MM.1S (cell line): ENCODE data around the gene SEC11C.
A peak's percentile ranks its signal among the peaks of the same experiment; 100 is the strongest.

Source experiments
- DNase-seq: peaks from one replicate; pipeline ENCODE4 v3.0.0-alpha.2; 2015
- H2AFZ ChIP-seq: fragments of 300-600 bp; sonication (generic); 2 replicates; pipeline ENCODE4 v1.6.0; 2016; ENCODE audit warnings: antibody characterized with exemption, low read length
- H3F3A ChIP-seq: fragments of 300-600 bp; sonication (generic); 2 replicates; pipeline ENCODE4 v1.6.1; 2016; ENCODE audit warnings: mild to moderate bottlenecking, antibody characterized with exemption, low read length, moderate library complexity, mixed read lengths; ENCODE audit not compliant: insufficient read depth
- H3K27ac ChIP-seq: fragments of 300-600 bp; sonication (generic); 2 replicates; pipeline ENCODE4 v1.5.1; 2016; ENCODE audit warnings: mild to moderate bottlenecking, low read length
- H3K27me3 ChIP-seq: fragments of 300-600 bp; sonication (generic); replicated peaks from 2 replicates; pipeline ENCODE4 v1.6.0; 2016; ENCODE audit warnings: low read length; ENCODE audit not compliant: insufficient read depth
- H3K36me3 ChIP-seq: fragments of 300-600 bp; sonication (generic); replicated peaks from 2 replicates; pipeline ENCODE4 v1.6.1; 2016; ENCODE audit warnings: mild to moderate bottlenecking, low read length, mixed read lengths; ENCODE audit not compliant: insufficient read depth
- H3K4me1 ChIP-seq: fragments of 300-600 bp; sonication (generic); 2 replicates; pipeline ENCODE4 v1.6.1; 2016; ENCODE audit warnings: low read length, mixed read lengths
- H3K4me2 ChIP-seq: fragments of 300-600 bp; sonication (generic); 2 replicates; pipeline ENCODE4 v1.6.0; 2016; ENCODE audit warnings: low read depth, low read length
- H3K4me3 ChIP-seq: fragments of 300-600 bp; sonication (generic); 2 replicates; pipeline ENCODE4 v1.5.1; 2016; ENCODE audit warnings: low read length, mixed read lengths
- H3K79me2 ChIP-seq: fragments of 300-600 bp; sonication (generic); 2 replicates; pipeline ENCODE4 v1.6.1; 2016; ENCODE audit warnings: mixed run types, low read length, mixed read lengths
- H3K9ac ChIP-seq: fragments of 300-600 bp; sonication (generic); 2 replicates; pipeline ENCODE4 v1.6.1; 2016; ENCODE audit warnings: low read length, mixed read lengths
- H3K9me2 ChIP-seq: fragments of 300-600 bp; sonication (generic); replicated peaks from 2 replicates; pipeline ENCODE4 v1.6.1; 2016; ENCODE audit warnings: mild to moderate bottlenecking, low read length, mixed read lengths; ENCODE audit not compliant: insufficient read depth
- H3K9me3 ChIP-seq: fragments of 300-600 bp; sonication (generic); replicated peaks from 2 replicates; pipeline ENCODE4 v1.6.1; 2016; ENCODE audit warnings: mild to moderate bottlenecking, low read length, mixed read lengths; ENCODE audit not compliant: insufficient read depth
- H4K20me1 ChIP-seq: fragments of 300-600 bp; sonication (generic); 2 replicates; pipeline ENCODE4 v1.6.1; 2016; ENCODE audit warnings: mild to moderate bottlenecking, low read length, moderate library complexity, mixed read lengths; ENCODE audit not compliant: insufficient read depth
- EZH2 ChIP-seq: fragments of 300-600 bp; sonication (generic); optimal IDR thresholded peaks from 2 replicates; pipeline ENCODE3; 2017; ENCODE audit warnings: low read depth, mild to moderate bottlenecking, antibody characterized with exemption, low read length, mixed read lengths
- EZH2phosphoT487 ChIP-seq: fragments of 300-600 bp; sonication (generic); IDR thresholded peaks from 2 replicates; pipeline ENCODE4 v1.6.1; 2018; ENCODE audit warnings: antibody characterized with exemption, low read length
- TF ChIP-seq, protein P1 (sequence below): fragments of 300-600 bp; sonication (generic); IDR thresholded peaks from 2 replicates; pipeline ENCODE4 v1.5.1; 2016; ENCODE audit warnings: antibody characterized with exemption, low read length, mixed read lengths

SEC11C gene

DNA sequence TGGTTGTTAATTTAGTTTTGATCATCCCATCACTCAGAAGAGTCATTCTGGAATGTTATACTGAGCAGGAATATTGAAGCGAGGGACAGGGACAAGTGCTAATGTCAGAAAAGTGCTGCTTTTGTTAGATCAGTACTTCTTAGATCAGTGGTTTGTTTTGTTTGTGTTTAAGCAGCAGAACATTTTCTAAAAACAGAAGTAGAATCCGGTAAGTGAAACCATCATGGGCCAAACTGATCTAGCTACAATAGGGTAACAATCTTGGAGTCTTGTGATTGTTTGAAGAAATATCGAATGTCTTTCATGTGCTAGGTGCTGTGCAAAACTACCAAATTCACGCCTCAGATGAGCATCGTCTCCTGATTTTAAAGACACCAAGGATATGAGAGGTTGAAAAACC lies 45.1 kb upstream of the SEC11C start:
- TF ChIP-seq EZH2phosphoT487 (no peak), EZH2 (no peak)
- TF ChIP-seq, protein P1, sequence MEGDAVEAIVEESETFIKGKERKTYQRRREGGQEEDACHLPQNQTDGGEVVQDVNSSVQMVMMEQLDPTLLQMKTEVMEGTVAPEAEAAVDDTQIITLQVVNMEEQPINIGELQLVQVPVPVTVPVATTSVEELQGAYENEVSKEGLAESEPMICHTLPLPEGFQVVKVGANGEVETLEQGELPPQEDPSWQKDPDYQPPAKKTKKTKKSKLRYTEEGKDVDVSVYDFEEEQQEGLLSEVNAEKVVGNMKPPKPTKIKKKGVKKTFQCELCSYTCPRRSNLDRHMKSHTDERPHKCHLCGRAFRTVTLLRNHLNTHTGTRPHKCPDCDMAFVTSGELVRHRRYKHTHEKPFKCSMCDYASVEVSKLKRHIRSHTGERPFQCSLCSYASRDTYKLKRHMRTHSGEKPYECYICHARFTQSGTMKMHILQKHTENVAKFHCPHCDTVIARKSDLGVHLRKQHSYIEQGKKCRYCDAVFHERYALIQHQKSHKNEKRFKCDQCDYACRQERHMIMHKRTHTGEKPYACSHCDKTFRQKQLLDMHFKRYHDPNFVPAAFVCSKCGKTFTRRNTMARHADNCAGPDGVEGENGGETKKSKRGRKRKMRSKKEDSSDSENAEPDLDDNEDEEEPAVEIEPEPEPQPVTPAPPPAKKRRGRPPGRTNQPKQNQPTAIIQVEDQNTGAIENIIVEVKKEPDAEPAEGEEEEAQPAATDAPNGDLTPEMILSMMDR: no peak
- Histone ChIP-seq H3K4me1 (peaks cover 12% of the 10 kb centered on the region), H3F3A (0 out of 2 replicates have a peak, but pooled peaks cover 3% of the 10 kb centered on the region), H3K27me3 (no peaks in the 10 kb centered on the region), H3K4me2 (peak overlapping the region; percentile 27; the same call in 1 of the 2 replicates), H2AFZ (peak overlapping the region; percentile 68), H3K9ac (no peak overlapping the region), H3K36me3 (no peaks in the 10 kb centered on the region), H3K4me3 (no peak overlapping the region), H4K20me1 (no peaks in the 10 kb centered on the region), H3K9me3 (no peaks in the 10 kb centered on the region), H3K79me2 (no peaks in the 10 kb centered on the region), H3K9me2 (no peaks in the 10 kb centered on the region), H3K27ac (peak overlapping the region; percentile 27; the same call in 1 of the 2 replicates)
- DNase-seq: no peak

DNA sequence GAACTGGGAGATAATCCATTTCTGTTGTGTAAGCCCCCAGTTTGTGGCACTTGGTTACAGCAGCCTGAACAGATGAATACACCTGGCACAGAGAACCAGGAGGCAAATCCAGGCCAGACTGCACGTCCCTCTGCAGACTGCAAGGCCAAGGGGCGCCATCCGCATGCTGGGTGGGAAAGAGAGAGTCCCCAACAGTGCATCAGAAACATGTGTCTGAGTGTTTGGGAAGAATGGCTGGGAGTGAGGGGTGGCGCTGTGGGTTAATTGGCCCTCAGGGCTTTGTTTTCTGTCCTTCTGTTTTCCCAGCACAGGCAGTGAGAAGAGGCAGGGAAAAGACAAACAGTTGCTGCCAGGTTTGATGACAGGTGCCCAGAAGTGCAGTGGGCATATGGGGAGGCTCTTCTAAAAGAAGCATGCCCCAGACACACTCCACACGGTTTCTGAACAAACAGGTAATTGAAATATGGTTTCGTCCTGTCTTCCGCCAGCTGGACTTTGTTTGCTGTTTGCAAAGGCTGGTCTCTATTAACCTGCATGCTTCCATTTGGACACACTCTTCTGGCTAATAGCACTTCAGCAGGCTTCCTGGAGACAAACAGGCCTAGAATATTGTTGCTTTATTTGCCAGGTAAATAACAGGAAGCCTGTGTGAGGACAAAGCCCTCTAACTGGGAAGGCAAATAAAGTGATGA lies 43.4 kb upstream of the SEC11C start:
- Histone ChIP-seq H3K4me2 (no peak overlapping the region), H3K4me1 (peaks cover 12% of the 10 kb centered on the region), H3K79me2 (no peaks in the 10 kb centered on the region), H3F3A (0 out of 2 replicates have a peak, but pooled peaks cover 3% of the 10 kb centered on the region), H3K9me3 (no peaks in the 10 kb centered on the region), H3K9ac (no peak overlapping the region), H3K4me3 (no peak overlapping the region), H3K9me2 (no peaks in the 10 kb centered on the region), H3K27me3 (no peaks in the 10 kb centered on the region), H2AFZ (no peak overlapping the region), H3K36me3 (no peaks in the 10 kb centered on the region), H3K27ac (no peak overlapping the region), H4K20me1 (no peaks in the 10 kb centered on the region)
- TF ChIP-seq EZH2phosphoT487: no peak
- TF ChIP-seq, protein P1: no peak
- no peak for TF ChIP-seq EZH2
- no peak for DNase-seq

DNA sequence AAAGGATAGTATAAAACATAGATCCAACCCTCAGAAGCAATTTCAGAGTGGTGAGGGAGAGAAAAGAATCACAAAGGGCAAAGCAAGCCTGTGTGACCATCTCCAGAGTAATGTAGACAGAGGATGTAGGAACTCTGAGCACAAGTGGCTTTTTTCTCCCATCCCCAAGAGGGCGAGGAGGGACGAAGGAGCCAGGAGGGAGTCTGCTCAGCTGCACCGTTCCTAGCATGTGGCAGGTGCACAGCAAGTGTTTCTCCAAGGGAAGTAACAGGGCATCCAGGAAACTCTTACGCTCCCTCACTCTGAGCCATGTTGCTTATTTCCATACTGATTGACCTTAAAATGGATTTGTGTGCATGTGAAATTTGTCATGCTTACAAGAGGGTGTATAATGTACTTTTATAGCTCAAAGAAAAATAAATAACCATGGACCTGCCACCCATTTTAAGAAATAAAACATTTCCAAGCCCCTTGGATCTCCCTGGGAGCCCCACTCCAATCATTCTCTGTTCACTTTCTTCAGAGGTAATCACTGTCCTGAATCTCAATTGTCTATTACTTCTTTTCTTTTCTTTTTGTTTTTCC lies 37.8 kb upstream of the SEC11C start:
- H3K27ac ChIP-seq: no peak overlapping the region
- H3F3A ChIP-seq: no peaks in the 10 kb centered on the region
- no peaks in the 10 kb centered on the region for H3K9me2 ChIP-seq
- DNase-seq: no peak
- H3K9me3 ChIP-seq: no peaks in the 10 kb centered on the region
- no peaks in the 10 kb centered on the region for H4K20me1 ChIP-seq
- no peaks in the 10 kb centered on the region for H3K36me3 ChIP-seq
- H3K27me3 ChIP-seq: no peaks in the 10 kb centered on the region
- H3K4me3 ChIP-seq: no peak overlapping the region
- H3K79me2 ChIP-seq: no peaks in the 10 kb centered on the region
- no peak overlapping the region for H3K4me2 ChIP-seq
- H2AFZ ChIP-seq: no peak overlapping the region
- no peak overlapping the region for H3K9ac ChIP-seq
- TF ChIP-seq, protein P1: no peak
- no peak for TF ChIP-seq EZH2phosphoT487
- no peak for TF ChIP-seq EZH2
- H3K4me1 ChIP-seq: no peaks in the 10 kb centered on the region
